H1 (cell line): Measurements from ENCODE around the gene NUP42. TPM values are rescaled to one million over a fixed set of nuclear protein-coding genes. Genes with fewer than 3 reads are reported as not detected.

Source experiments
- BACH1 ChIP-seq: IDR thresholded peaks from 2 replicates; pipeline ENCODE4 v1.6.1; 2012; ENCODE audit warnings: low read length, improper control_type of control experiment
- CBX5 ChIP-seq: fragments of 300-800, 300-1000 bp; sonication (generic); IDR thresholded peaks from 2 replicates; pipeline ENCODE4 v1.7.1; 2016; ENCODE audit warnings: antibody characterized with exemption, low read length, low read depth
- CHD1 ChIP-seq: IDR thresholded peaks from 2 replicates; pipeline ENCODE4 v1.6.1; 2012; ENCODE audit warnings: low read depth, low read length, improper control_type of control experiment
- CREB1 ChIP-seq: IDR thresholded peaks from 2 replicates; pipeline ENCODE4 v1.6.1; 2012; ENCODE audit warnings: inconsistent platforms
- EZH2 ChIP-seq: fragments of 200-600 bp; sonication (generic); IDR thresholded peaks from 2 replicates; pipeline ENCODE4 v1.7.1; 2012; ENCODE audit warnings: low read depth, mild to moderate bottlenecking, moderate library complexity, low read length, inconsistent platforms; ENCODE audit not compliant: severe bottlenecking
- POLR2A ChIP-seq, 2 experiments: IDR thresholded peaks; 1 replicate in 1 of 2; 2 replicates in 1 of 2; pipeline ENCODE4 v1.6.1; 2011; ENCODE audit warnings: low read depth in 2 of 2, low read length in 2 of 2, mild to moderate bottlenecking in 2 of 2; ENCODE audit errors: control extremely low read depth in 1 of 2
- SIN3A ChIP-seq, 2 experiments: IDR thresholded peaks in 1 of 2; conservative IDR thresholded peaks in 1 of 2; 2 replicates each; pipeline ENCODE4 v1.6.1; 2011 to 2012; ENCODE audit warnings: low read length in 2 of 2, improper control_type of control experiment in 1 of 2, low read depth in 1 of 2, mild to moderate bottlenecking in 1 of 2
- polyA plus RNA-seq, 7 experiments: library from polyadenylated mRNA; depleted of rRNA in 3 of 7; stranded (reverse) in 5 of 7; unstranded in 2 of 7; fragments of >200 nt in 5 of 7; fragments of 200-250 nt in 2 of 7; gene quantifications; 1 replicate in 5 of 7; 2 replicates in 1 of 7; 4 replicates in 1 of 7; pipeline versions ENCODE4 v1.2.1 to v1.2.3, GENCODE V29; 2011 to 2013; ENCODE audit warnings: missing spikeins in 2 of 7, mixed read lengths in 2 of 7
- total RNA-seq: library from RNA; stranded (reverse); fragmentation: NEBNext Ultra II Directional; extraction: Animal tissue kit (Norgen Biotek cat#: 25700); gene quantifications from 2 replicates; pipeline ENCODE4 v1.2.1, GENCODE V29; 2021
- TF ChIP-seq, protein P1 (sequence below): fragments of 300-600 bp; sonication (generic); IDR thresholded peaks from 2 replicates; pipeline ENCODE4 v1.7.1; 2012; ENCODE audit warnings: low read length, moderate library complexity, mild to moderate bottlenecking, inconsistent platforms; ENCODE audit not compliant: insufficient replicate concordance

Gene NUP42
- total and polyA plus RNA-seq, 2 of the 8 experiments (the other 6 are each of a cell fraction or from before 2014, with no cell fraction given): 31.8 to 41.2 TPM

DNA sequence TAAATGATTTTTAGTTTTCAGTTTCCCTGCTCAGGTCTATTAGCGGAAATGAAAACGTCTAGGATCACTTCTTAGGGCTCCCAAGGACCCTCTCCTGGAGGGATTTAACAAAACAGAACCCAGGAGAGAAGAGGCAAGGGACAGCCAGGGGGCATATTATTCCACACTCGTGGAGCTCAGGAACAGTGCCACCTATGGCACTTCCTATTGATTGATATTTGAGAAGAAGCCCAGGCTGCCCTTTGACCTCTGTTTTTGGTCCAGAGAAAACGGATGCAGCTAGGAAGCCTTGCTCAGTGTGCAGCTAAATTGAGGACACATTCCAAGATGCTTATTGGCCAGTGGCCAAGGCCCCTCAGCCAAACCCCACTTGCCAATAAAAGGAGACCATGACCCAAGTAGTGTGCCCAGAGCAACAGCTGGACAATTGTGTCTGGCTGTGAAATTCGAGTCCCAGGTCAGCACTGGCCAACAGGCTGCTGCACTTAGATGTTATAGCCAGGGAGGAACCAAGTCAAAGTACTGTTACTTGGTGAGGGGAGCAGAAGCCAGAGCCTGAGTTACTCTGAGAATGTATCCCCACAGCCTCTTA lies 40.7 kb downstream of the NUP42 start (continued):
- TF ChIP-seq, protein P1, sequence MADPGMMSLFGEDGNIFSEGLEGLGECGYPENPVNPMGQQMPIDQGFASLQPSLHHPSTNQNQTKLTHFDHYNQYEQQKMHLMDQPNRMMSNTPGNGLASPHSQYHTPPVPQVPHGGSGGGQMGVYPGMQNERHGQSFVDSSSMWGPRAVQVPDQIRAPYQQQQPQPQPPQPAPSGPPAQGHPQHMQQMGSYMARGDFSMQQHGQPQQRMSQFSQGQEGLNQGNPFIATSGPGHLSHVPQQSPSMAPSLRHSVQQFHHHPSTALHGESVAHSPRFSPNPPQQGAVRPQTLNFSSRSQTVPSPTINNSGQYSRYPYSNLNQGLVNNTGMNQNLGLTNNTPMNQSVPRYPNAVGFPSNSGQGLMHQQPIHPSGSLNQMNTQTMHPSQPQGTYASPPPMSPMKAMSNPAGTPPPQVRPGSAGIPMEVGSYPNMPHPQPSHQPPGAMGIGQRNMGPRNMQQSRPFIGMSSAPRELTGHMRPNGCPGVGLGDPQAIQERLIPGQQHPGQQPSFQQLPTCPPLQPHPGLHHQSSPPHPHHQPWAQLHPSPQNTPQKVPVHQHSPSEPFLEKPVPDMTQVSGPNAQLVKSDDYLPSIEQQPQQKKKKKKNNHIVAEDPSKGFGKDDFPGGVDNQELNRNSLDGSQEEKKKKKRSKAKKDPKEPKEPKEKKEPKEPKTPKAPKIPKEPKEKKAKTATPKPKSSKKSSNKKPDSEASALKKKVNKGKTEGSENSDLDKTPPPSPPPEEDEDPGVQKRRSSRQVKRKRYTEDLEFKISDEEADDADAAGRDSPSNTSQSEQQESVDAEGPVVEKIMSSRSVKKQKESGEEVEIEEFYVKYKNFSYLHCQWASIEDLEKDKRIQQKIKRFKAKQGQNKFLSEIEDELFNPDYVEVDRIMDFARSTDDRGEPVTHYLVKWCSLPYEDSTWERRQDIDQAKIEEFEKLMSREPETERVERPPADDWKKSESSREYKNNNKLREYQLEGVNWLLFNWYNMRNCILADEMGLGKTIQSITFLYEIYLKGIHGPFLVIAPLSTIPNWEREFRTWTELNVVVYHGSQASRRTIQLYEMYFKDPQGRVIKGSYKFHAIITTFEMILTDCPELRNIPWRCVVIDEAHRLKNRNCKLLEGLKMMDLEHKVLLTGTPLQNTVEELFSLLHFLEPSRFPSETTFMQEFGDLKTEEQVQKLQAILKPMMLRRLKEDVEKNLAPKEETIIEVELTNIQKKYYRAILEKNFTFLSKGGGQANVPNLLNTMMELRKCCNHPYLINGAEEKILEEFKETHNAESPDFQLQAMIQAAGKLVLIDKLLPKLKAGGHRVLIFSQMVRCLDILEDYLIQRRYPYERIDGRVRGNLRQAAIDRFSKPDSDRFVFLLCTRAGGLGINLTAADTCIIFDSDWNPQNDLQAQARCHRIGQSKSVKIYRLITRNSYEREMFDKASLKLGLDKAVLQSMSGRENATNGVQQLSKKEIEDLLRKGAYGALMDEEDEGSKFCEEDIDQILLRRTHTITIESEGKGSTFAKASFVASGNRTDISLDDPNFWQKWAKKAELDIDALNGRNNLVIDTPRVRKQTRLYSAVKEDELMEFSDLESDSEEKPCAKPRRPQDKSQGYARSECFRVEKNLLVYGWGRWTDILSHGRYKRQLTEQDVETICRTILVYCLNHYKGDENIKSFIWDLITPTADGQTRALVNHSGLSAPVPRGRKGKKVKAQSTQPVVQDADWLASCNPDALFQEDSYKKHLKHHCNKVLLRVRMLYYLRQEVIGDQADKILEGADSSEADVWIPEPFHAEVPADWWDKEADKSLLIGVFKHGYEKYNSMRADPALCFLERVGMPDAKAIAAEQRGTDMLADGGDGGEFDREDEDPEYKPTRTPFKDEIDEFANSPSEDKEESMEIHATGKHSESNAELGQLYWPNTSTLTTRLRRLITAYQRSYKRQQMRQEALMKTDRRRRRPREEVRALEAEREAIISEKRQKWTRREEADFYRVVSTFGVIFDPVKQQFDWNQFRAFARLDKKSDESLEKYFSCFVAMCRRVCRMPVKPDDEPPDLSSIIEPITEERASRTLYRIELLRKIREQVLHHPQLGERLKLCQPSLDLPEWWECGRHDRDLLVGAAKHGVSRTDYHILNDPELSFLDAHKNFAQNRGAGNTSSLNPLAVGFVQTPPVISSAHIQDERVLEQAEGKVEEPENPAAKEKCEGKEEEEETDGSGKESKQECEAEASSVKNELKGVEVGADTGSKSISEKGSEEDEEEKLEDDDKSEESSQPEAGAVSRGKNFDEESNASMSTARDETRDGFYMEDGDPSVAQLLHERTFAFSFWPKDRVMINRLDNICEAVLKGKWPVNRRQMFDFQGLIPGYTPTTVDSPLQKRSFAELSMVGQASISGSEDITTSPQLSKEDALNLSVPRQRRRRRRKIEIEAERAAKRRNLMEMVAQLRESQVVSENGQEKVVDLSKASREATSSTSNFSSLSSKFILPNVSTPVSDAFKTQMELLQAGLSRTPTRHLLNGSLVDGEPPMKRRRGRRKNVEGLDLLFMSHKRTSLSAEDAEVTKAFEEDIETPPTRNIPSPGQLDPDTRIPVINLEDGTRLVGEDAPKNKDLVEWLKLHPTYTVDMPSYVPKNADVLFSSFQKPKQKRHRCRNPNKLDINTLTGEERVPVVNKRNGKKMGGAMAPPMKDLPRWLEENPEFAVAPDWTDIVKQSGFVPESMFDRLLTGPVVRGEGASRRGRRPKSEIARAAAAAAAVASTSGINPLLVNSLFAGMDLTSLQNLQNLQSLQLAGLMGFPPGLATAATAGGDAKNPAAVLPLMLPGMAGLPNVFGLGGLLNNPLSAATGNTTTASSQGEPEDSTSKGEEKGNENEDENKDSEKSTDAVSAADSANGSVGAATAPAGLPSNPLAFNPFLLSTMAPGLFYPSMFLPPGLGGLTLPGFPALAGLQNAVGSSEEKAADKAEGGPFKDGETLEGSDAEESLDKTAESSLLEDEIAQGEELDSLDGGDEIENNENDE: no peak
- TF ChIP-seq CBX5 (no peak), POLR2A (IDR thresholded peaks at IDR 0.05; ENCODE audit: control extremely low read depth in 1 of 2, low read depth in 2 of 2, low read length in 2 of 2) (no peak), CREB1 (no peak), CHD1 (no peak), EZH2 (no peak), SIN3A (conservative IDR thresholded peaks at IDR 0.05 in 1 of 2, IDR thresholded peaks at IDR 0.05 in 1 of 2; ENCODE audit: low read depth in 1 of 2, low read length in 2 of 2) (no peak), BACH1 (no peak)
